IMR-90 (cell line): Measurements from ENCODE around the gene ST3GAL4. TPM values are rescaled to one million over a fixed set of nuclear protein-coding genes. Genes with fewer than 3 reads are reported as not detected.

ENCODE experiments used
- ATAC-seq: fragments of 200-7000 bp; cut with Tn5 transposase; 2 replicates; pipeline ENCODE4 v1.9.1; 2020; ENCODE audit warnings: low read depth, mild to moderate bottlenecking, moderate library complexity
- BruUV-seq: library from RNA; stranded (reverse); fragments of 400-500 nt; replicated peaks from 2 replicates; lab custom pipeline; 2021; lab: Mats Ljungman, UMichigan
- CTCF ChIA-PET: fragments of 300-600 bp; formaldehyde crosslinking; extraction: SDS; loops from one replicate; lab custom pipeline; 2021; ENCODE audit warnings: antibody characterized with exemption; lab: Yijun Ruan, JAX
- POLR2A ChIA-PET: fragments of 300-600 bp; sonication (Branson Sonifier 250); formaldehyde crosslinking; loops from one replicate; lab custom pipeline; 2022; ENCODE audit warnings: antibody characterized with exemption; ENCODE audit not compliant: unreplicated experiment; lab: Charles Lee
- DNase-seq: peaks from one replicate; pipeline ENCODE4 v3.0.0; 2013
- H2AFZ ChIP-seq: replicated peaks from 2 replicates; pipeline ENCODE3; 2013; ENCODE audit warnings: low read length, mild to moderate bottlenecking; ENCODE audit not compliant: poor library complexity
- H2AK5ac ChIP-seq: 2 replicates; pipeline ENCODE4 v1.6.1; 2013; ENCODE audit warnings: low read depth, low read length, inconsistent platforms
- H2AK9ac ChIP-seq: replicated peaks from 2 replicates; pipeline ENCODE3; 2013; ENCODE audit warnings: mild to moderate bottlenecking, low read depth, low read length, moderate library complexity; ENCODE audit not compliant: poor library complexity
- H2BK120ac ChIP-seq: 2 replicates; pipeline ENCODE4 v1.6.1; 2013; ENCODE audit warnings: low read depth, low read length, inconsistent platforms
- H2BK15ac ChIP-seq: 3 replicates; pipeline ENCODE4 v1.6.1; 2013; ENCODE audit warnings: low read depth, low read length, inconsistent platforms
- H2BK20ac ChIP-seq: 2 replicates; pipeline ENCODE4 v1.6.1; 2013; ENCODE audit warnings: low read depth, mild to moderate bottlenecking, inconsistent platforms, low read length, moderate library complexity
- H2BK5ac ChIP-seq: 2 replicates; pipeline ENCODE4 v1.6.1; 2013; ENCODE audit warnings: mild to moderate bottlenecking, low read depth, low read length, inconsistent platforms; ENCODE audit not compliant: poor library complexity, severe bottlenecking
- H3K14ac ChIP-seq: replicated peaks from 2 replicates; pipeline ENCODE4 v1.6.1; 2013; ENCODE audit warnings: low read depth, low read length, inconsistent platforms
- H3K18ac ChIP-seq: 2 replicates; pipeline ENCODE4 v1.6.1; 2013; ENCODE audit warnings: low read depth, low read length, control low read depth
- H3K23ac ChIP-seq: 2 replicates; pipeline ENCODE4 v1.6.1; 2013; ENCODE audit warnings: low read depth, low read length, inconsistent platforms
- H3K27ac ChIP-seq: 2 replicates; pipeline ENCODE4 v1.5.1; 2013; ENCODE audit warnings: mild to moderate bottlenecking, control low read depth, low read length; ENCODE audit not compliant: insufficient read depth
- H3K27me3 ChIP-seq: 2 replicates; pipeline ENCODE4 v1.6.1; 2013; ENCODE audit warnings: low read length; ENCODE audit not compliant: control insufficient read depth, insufficient read depth
- H3K36me3 ChIP-seq: 2 replicates; pipeline ENCODE4 v1.6.1; 2013; ENCODE audit warnings: low read length, mixed read lengths; ENCODE audit not compliant: control insufficient read depth, insufficient read depth
- H3K4ac ChIP-seq: 2 replicates; pipeline ENCODE4 v1.6.1; 2013; ENCODE audit warnings: low read depth, low read length, inconsistent platforms
- H3K4me1 ChIP-seq: 2 replicates; pipeline ENCODE4 v1.6.1; 2013; ENCODE audit warnings: low read length, mixed read lengths; ENCODE audit not compliant: control insufficient read depth, insufficient read depth
- H3K4me2 ChIP-seq: 2 replicates; pipeline ENCODE4 v1.6.1; 2013; ENCODE audit warnings: low read depth, mild to moderate bottlenecking, control low read depth, low read length, moderate library complexity
- H3K4me3 ChIP-seq: 2 replicates; pipeline ENCODE4 v1.5.1; 2013; ENCODE audit warnings: low read depth, mild to moderate bottlenecking, control low read depth, low read length, moderate library complexity; ENCODE audit not compliant: insufficient read depth
- H3K56ac ChIP-seq: 2 replicates; pipeline ENCODE4 v1.6.1; 2013; ENCODE audit warnings: low read length, inconsistent platforms; ENCODE audit not compliant: insufficient read depth; ENCODE audit errors: extremely low read depth
- H3K79me1 ChIP-seq, 2 experiments: 2 replicates each; pipeline ENCODE4 v1.6.1; 2013; ENCODE audit warnings: low read length in 2 of 2, inconsistent platforms in 1 of 2, low read depth in 1 of 2
- H3K9ac ChIP-seq: 2 replicates; pipeline ENCODE4 v1.6.1; 2013; ENCODE audit warnings: low read depth, low read length, control low read depth
- H3K9me1 ChIP-seq: 2 replicates; pipeline ENCODE4 v1.6.1; 2013; ENCODE audit warnings: low read length, inconsistent platforms; ENCODE audit not compliant: insufficient read depth
- H3K9me3 ChIP-seq: 2 replicates; pipeline ENCODE4 v1.6.1; 2013; ENCODE audit warnings: low read length; ENCODE audit not compliant: control insufficient read depth, insufficient read depth
- H4K20me1 ChIP-seq: 2 replicates; pipeline ENCODE4 v1.6.1; 2013; ENCODE audit warnings: low read length, inconsistent platforms; ENCODE audit not compliant: insufficient read depth
- H4K5ac ChIP-seq: 2 replicates; pipeline ENCODE4 v1.6.1; 2013; ENCODE audit warnings: mild to moderate bottlenecking, low read depth, low read length, control low read depth
- H4K8ac ChIP-seq, 2 experiments: 2 replicates each; pipeline ENCODE4 v1.6.1; 2013; ENCODE audit warnings: low read depth in 2 of 2, low read length in 2 of 2, control low read depth in 1 of 2, inconsistent platforms in 1 of 2
- H4K91ac ChIP-seq: 2 replicates; pipeline ENCODE4 v1.6.1; 2013; ENCODE audit warnings: low read depth, low read length, inconsistent platforms; ENCODE audit not compliant: insufficient read depth
- BHLHE40 ChIP-seq: fragments of 150-350 bp; IDR thresholded peaks from 2 replicates; pipeline ENCODE4 v1.6.1; 2016; ENCODE audit warnings: mild to moderate bottlenecking, low read depth, low read length
- CEBPB ChIP-seq: IDR thresholded peaks from 2 replicates; pipeline ENCODE4 v1.6.1; 2012; ENCODE audit warnings: low read depth, low read length, improper control_type of control experiment
- CHD1 ChIP-seq: IDR thresholded peaks from 2 replicates; pipeline ENCODE4 v1.6.1; 2012; ENCODE audit warnings: low read depth, low read length, improper control_type of control experiment
- CTCF ChIP-seq: conservative IDR thresholded peaks from 2 replicates; pipeline ENCODE4 v1.5.1; 2012; ENCODE audit warnings: mild to moderate bottlenecking, low read depth, low read length, improper control_type of control experiment
- MAFK ChIP-seq: IDR thresholded peaks from 2 replicates; pipeline ENCODE4 v1.6.1; 2012; ENCODE audit warnings: low read depth, low read length, improper control_type of control experiment
- POLR2A ChIP-seq: IDR thresholded peaks from 2 replicates; pipeline ENCODE4 v1.6.1; 2012; ENCODE audit warnings: mild to moderate bottlenecking, low read depth, low read length
- RFX5 ChIP-seq: IDR thresholded peaks from 2 replicates; pipeline ENCODE4 v1.8.0; 2012; ENCODE audit warnings: low read depth, mild to moderate bottlenecking, low read length, moderate library complexity
- WGBS, 2 experiments: methylation state at CpG; one replicate each; pipeline versions ENCODE4 v1.1.5 to v1.1.7; 2013; ENCODE audit warnings: missing lambda C conversion rate in 2 of 2; ENCODE audit not compliant: insufficient read length in 1 of 2; ENCODE audit errors: extremely low coverage in 2 of 2; 5-methylcytosine and 5-hydroxymethylcytosine counted together
- dilution Hi-C: fragments of 300-500 bp; cut with HindIII; formaldehyde crosslinking; loops from one replicate; pipeline ENCODE4 v1.14.3; 2018; ENCODE audit warnings: low sequenced_read_pairs; ENCODE audit not compliant: unreplicated experiment
- in situ Hi-C: fragments of 300-500 bp; cut with MboI; formaldehyde crosslinking; loops from 3 replicates; pipeline ENCODE4 v1.14.3; 2019; ENCODE audit warnings: low sequenced_read_pairs, inconsistent platforms, mixed read lengths
- intact Hi-C: fragments of 100-400 bp; cut with micrococcal nuclease; formaldehyde crosslinking; loops from 2 replicates; pipeline ENCODE4 v1.10.0; 2022
- polyA plus RNA-seq, 3 experiments: library from polyadenylated mRNA; depleted of rRNA; stranded (reverse); fragments of >200 nt; gene quantifications; 2 replicates each; pipeline ENCODE4 v1.2.3, GENCODE V29; 2012; ENCODE audit warnings: low replicate concordance in 1 of 3
- total RNA-seq: library from RNA; depleted of rRNA; stranded (reverse); fragments of >200 nt; gene quantifications from 2 replicates; pipeline ENCODE4 v1.2.3, GENCODE V29; 2012

ST3GAL4 gene
- total and polyA plus RNA-seq, 2 of the 4 experiments (the other 2 are of a cell fraction): 17.0 to 19.7 TPM

- WGBS, 2 experiments: 100% methylated on average over 3 of the region's 8 CpGs; no CpG with 5 or more reads in 1 of the 2 experiments
- DNase-seq: no peak
- no peak overlapping the region for H2BK5ac ChIP-seq
- H3K9ac ChIP-seq: no peak overlapping the region
- H4K91ac ChIP-seq: no peak overlapping the region
- no peak for TF ChIP-seq POLR2A
- TF ChIP-seq CHD1: no peak
- TF ChIP-seq CTCF: no peak
- no peak for TF ChIP-seq BHLHE40
- no peak for TF ChIP-seq MAFK
- TF ChIP-seq CEBPB: no peak
- no peak for TF ChIP-seq RFX5
- H3K27me3 ChIP-seq: no peaks in the 10 kb centered on the region
- H3K4me2 ChIP-seq: no peak overlapping the region
- no peak overlapping the region for H2AK5ac ChIP-seq
- no peak overlapping the region for H3K27ac ChIP-seq
- H2AFZ ChIP-seq: no peak overlapping the region
- H4K8ac ChIP-seq: no peak overlapping the region
- H3K18ac ChIP-seq: no peak overlapping the region
- ChIA-PET CTCF (no interaction called here), POLR2A (no interaction called here)
- in situ Hi-C loops (no loop called here), intact Hi-C loops (no loop called here), dilution Hi-C loops (no loop called here)
- H3K4ac ChIP-seq: no peak overlapping the region
- peaks cover 0 to 8% of the 10 kb centered on the region in 2 experiments; a peak in 1 of 4 replicates for H3K79me1 ChIP-seq
- H3K4me3 ChIP-seq: no peak overlapping the region
- no peak overlapping the region for H2BK15ac ChIP-seq
- peaks cover 4% of the 10 kb centered on the region; the same call in 1 of the 2 replicates for H4K20me1 ChIP-seq
- peaks cover 22% of the 10 kb centered on the region for H3K9me1 ChIP-seq
- H2BK20ac ChIP-seq: no peak overlapping the region
- ATAC-seq: no peak
- peaks cover 12% of the 10 kb centered on the region for H3K4me1 ChIP-seq
- BruUV-seq: no TSS peak
- H3K56ac ChIP-seq: no peak overlapping the region
- H3K14ac ChIP-seq: no peak overlapping the region
- H4K5ac ChIP-seq: no peak overlapping the region
- peak overlapping the region; percentile 9 for H2AK9ac ChIP-seq
- no peak overlapping the region for H2BK120ac ChIP-seq
- H3K9me3 ChIP-seq: no peaks in the 10 kb centered on the region
- no peak overlapping the region; the same call in 1 of the 2 replicates for H3K23ac ChIP-seq
- H3K36me3 ChIP-seq: peaks cover 7% of the 10 kb centered on the region; the same call in 1 of the 2 replicates
Observed at GRCh38 chr11:126336138-126336541, 19.3 kb upstream of the ST3GAL4 start.
